ENCODE results near the gene PIK3C2G. TPM values are rescaled to one million over a fixed set of nuclear protein-coding genes. Genes with fewer than 3 reads are reported as not detected.

PIK3C2G gene
- polyA plus RNA-seq, 1 of the 3 experiments (the other 2 are of a cell fraction) = 0.02 TPM

GRCh38 chr12:18387706-18388105 lies 126.4 kb downstream of the PIK3C2G start:
- H3K4me3 ChIP-seq (ENCODE audit: low read depth in 2 of 2, low read length in 1 of 2) = no peak overlapping the region
- H3K79me2 ChIP-seq (ENCODE audit: insufficient read depth) = no peaks in the 10 kb centered on the region
- CTCF ChIA-PET = no interaction called here
- DNase-seq = no peak
- no peaks in the 10 kb centered on the region for H3K36me3 ChIP-seq (replicated peaks in 1 of 2; ENCODE audit: control insufficient read depth in 1 of 2, insufficient read depth in 2 of 2, low read length in 1 of 2)
- no peaks in the 10 kb centered on the region for H3K9me3 ChIP-seq
- no peaks in the 10 kb centered on the region for H3K9me2 ChIP-seq
- no peaks in the 10 kb centered on the region for H3K27me3 ChIP-seq (ENCODE audit: insufficient read depth)
- H3K4me2 ChIP-seq = no peak overlapping the region
- TF ChIP-seq USF1 (IDR thresholded peaks at IDR 0.05; ENCODE audit: borderline replicate concordance, low read depth) (no peak), POLR2AphosphoS5 (IDR thresholded peaks at IDR 0.05; ENCODE audit: low read depth, low read length) (no peak), TCF12 (IDR thresholded peaks at IDR 0.05) (no peak), TEAD4 (IDR thresholded peaks at IDR 0.05; ENCODE audit: borderline replicate concordance, insufficient read depth) (no peak), CHD2 (IDR thresholded peaks at IDR 0.05; ENCODE audit: low read length, partially characterized antibody) (no peak), EZH2phosphoT487 (IDR thresholded peaks at IDR 0.05; ENCODE audit: borderline replicate concordance, low read depth) (no peak), EP300 (IDR thresholded peaks at IDR 0.05; ENCODE audit: borderline replicate concordance in 1 of 2, low read depth in 1 of 2, low read length in 1 of 2) (no peak), ELF1 (IDR thresholded peaks at IDR 0.05) (no peak), USF2 (IDR thresholded peaks at IDR 0.05; ENCODE audit: borderline replicate concordance, low read depth, low read length) (no peak), JUND (IDR thresholded peaks at IDR 0.05) (no peak), ZBTB33 (IDR thresholded peaks at IDR 0.05; ENCODE audit: borderline replicate concordance, low read depth) (no peak)
- TF ChIP-seq, protein P1, sequence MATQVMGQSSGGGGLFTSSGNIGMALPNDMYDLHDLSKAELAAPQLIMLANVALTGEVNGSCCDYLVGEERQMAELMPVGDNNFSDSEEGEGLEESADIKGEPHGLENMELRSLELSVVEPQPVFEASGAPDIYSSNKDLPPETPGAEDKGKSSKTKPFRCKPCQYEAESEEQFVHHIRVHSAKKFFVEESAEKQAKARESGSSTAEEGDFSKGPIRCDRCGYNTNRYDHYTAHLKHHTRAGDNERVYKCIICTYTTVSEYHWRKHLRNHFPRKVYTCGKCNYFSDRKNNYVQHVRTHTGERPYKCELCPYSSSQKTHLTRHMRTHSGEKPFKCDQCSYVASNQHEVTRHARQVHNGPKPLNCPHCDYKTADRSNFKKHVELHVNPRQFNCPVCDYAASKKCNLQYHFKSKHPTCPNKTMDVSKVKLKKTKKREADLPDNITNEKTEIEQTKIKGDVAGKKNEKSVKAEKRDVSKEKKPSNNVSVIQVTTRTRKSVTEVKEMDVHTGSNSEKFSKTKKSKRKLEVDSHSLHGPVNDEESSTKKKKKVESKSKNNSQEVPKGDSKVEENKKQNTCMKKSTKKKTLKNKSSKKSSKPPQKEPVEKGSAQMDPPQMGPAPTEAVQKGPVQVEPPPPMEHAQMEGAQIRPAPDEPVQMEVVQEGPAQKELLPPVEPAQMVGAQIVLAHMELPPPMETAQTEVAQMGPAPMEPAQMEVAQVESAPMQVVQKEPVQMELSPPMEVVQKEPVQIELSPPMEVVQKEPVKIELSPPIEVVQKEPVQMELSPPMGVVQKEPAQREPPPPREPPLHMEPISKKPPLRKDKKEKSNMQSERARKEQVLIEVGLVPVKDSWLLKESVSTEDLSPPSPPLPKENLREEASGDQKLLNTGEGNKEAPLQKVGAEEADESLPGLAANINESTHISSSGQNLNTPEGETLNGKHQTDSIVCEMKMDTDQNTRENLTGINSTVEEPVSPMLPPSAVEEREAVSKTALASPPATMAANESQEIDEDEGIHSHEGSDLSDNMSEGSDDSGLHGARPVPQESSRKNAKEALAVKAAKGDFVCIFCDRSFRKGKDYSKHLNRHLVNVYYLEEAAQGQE (IDR thresholded peaks at IDR 0.05; ENCODE audit: low read depth, low read length) = no peak
- WGBS (ENCODE audit: low lambda C conversion rate) = 38% methylated on average over 6 of the region's 6 CpGs
- H3K9ac ChIP-seq = no peak overlapping the region
- H4K20me1 ChIP-seq (ENCODE audit: insufficient read depth) = no peaks in the 10 kb centered on the region
- no peak overlapping the region for H3K27ac ChIP-seq (ENCODE audit: low read depth in 2 of 2, low read length in 1 of 2)
- no peak overlapping the region for H2AFZ ChIP-seq (ENCODE audit: low read depth)
- peaks cover 14% of the 10 kb centered on the region for H3F3A ChIP-seq (replicated peaks; ENCODE audit: insufficient read depth)
- peaks cover 0 to 2% of the 10 kb centered on the region in 2 experiments; a peak in 2 of 4 replicates for H3K4me1 ChIP-seq (ENCODE audit: control insufficient read depth in 1 of 2, insufficient read depth in 2 of 2, low read depth in 1 of 2, low read length in 1 of 2)
- POLR2A ChIA-PET = no interaction called here

Measured in SK-N-SH (cell line).